ACC112 (cell line): ENCODE results near the gene LOXHD1.

Experiments
- H2AFZ ChIP-seq: fragments of 200-600 bp; sonication (generic); one replicate; pipeline ENCODE4 v1.6.0; 2017; ENCODE audit warnings: antibody characterized with exemption, low read length; ENCODE audit not compliant: unreplicated experiment
- H3K27ac ChIP-seq: fragments of 200-600 bp; sonication (generic); 2 replicates; pipeline ENCODE4 v1.5.1; 2014; ENCODE audit warnings: low read depth, mild to moderate bottlenecking, antibody characterized with exemption, low read length, moderate library complexity
- H3K27me3 ChIP-seq: fragments of 200-600 bp; sonication (generic); 2 replicates; pipeline ENCODE4 v1.6.1; 2014; ENCODE audit warnings: mild to moderate bottlenecking, antibody characterized with exemption, low read length, moderate library complexity, mixed read lengths; ENCODE audit not compliant: insufficient read depth
- H3K36me3 ChIP-seq: fragments of 200-600 bp; sonication (generic); 2 replicates; pipeline ENCODE4 v1.6.1; 2016; ENCODE audit warnings: mild to moderate bottlenecking, antibody characterized with exemption, low read length, moderate library complexity, mixed read lengths; ENCODE audit not compliant: insufficient read depth
- H3K4me1 ChIP-seq: fragments of 200-600 bp; sonication (generic); one replicate; pipeline ENCODE4 v1.6.1; 2016; ENCODE audit warnings: low read length, mixed read lengths; ENCODE audit not compliant: insufficient read depth, unreplicated experiment, control insufficient read depth
- H3K4me3 ChIP-seq: fragments of 200-600 bp; sonication (generic); 2 replicates; pipeline ENCODE4 v1.5.1; 2014; ENCODE audit warnings: mild to moderate bottlenecking, low read depth, low read length
- H3K79me2 ChIP-seq: fragments of 200-600 bp; sonication (generic); one replicate; pipeline ENCODE4 v1.6.0; 2016; ENCODE audit warnings: low read length; ENCODE audit not compliant: control insufficient read depth, unreplicated experiment, insufficient read depth

Gene LOXHD1

GRCh38 chr18:46480226-46480625 lies 176.8 kb downstream of the LOXHD1 start:
- Histone ChIP-seq H3K36me3 (no peaks in the 10 kb centered on the region), H3K79me2 (no peaks in the 10 kb centered on the region), H3K4me3 (no peak overlapping the region), H2AFZ (no peak overlapping the region), H3K27ac (no peak overlapping the region), H3K4me1 (no peaks in the 10 kb centered on the region), H3K27me3 (peaks cover 52% of the 10 kb centered on the region)

DNA sequence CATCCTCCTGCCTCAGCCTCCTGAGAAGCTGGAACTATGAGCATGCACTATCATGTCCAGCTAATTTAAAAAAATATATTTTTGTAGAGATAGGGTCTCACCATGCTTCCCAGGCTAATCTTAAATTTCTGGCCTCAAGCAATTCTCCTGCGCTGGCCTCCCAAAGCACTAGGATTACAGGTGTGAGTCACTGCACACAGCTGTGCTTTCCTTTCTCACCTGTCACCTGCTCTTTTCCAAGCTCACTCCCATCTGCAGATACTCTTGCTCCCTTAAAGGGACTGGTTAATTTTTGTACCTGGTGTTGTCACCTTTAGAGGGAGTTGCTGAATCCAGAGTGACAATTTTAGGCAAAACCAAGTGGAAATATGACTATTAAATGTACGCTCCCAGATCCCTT lies 178.2 kb downstream of the LOXHD1 start:
- no peaks in the 10 kb centered on the region for H3K4me1 ChIP-seq
- H3K27ac ChIP-seq: no peak overlapping the region
- no peak overlapping the region for H2AFZ ChIP-seq
- peaks cover 43% of the 10 kb centered on the region for H3K27me3 ChIP-seq
- H3K79me2 ChIP-seq: no peaks in the 10 kb centered on the region
- H3K4me3 ChIP-seq: no peak overlapping the region
- no peaks in the 10 kb centered on the region for H3K36me3 ChIP-seq

DNA sequence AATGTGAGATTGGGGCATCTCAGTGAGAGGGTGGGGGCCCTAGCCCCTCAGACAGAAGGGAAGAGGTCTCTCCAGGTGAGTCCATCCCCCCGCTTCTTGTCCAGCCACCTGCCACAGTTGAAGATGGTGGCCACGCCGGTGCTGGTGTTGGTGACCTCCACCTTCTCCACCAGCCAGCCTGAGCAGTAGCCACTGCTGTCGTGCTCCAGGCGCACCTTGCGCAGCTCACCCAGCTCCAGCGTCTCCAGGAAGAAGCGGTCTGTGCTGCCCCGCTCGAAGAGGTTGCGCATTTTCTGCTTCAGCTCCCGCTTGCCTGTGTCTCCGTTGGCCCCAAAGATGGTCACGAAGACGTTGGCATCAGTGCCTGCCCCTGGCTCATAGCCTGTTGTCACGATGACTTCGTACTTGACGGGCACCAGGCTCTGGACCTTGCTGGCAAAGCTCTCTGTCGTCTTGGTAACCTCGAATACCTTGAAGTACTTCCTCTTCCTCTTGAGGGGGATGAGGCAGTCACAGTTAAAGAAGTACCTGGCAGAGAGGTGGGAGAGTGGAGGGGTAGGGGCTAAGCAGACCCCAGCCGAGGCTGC lies 179.5 kb downstream of the LOXHD1 start:
- no peak overlapping the region for H3K27ac ChIP-seq
- H3K27me3 ChIP-seq: peaks cover 38% of the 10 kb centered on the region
- no peaks in the 10 kb centered on the region for H3K36me3 ChIP-seq
- H3K79me2 ChIP-seq: no peaks in the 10 kb centered on the region
- H3K4me3 ChIP-seq: no peak overlapping the region
- no peaks in the 10 kb centered on the region for H3K4me1 ChIP-seq
- H2AFZ ChIP-seq: no peak overlapping the region

DNA sequence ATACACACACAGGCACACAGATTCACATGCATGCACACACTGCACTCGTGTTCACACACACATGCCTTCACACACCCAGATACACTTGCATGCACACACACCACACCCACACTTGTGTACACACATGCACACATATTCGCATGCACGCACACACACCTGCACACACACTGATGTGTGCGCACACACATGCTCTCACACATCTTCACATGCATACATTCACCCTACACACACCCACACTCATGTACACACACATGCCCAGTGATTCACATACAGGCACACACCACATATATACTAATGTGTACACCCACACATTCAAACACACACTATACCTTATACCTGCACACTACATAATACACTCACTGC lies 181.6 kb downstream of the LOXHD1 start:
- Histone ChIP-seq H3K4me3 (no peak overlapping the region), H3K27ac (no peak overlapping the region), H3K4me1 (no peaks in the 10 kb centered on the region), H3K27me3 (peaks cover 36% of the 10 kb centered on the region), H3K79me2 (no peaks in the 10 kb centered on the region), H2AFZ (no peak overlapping the region), H3K36me3 (no peaks in the 10 kb centered on the region)

- Histone ChIP-seq H2AFZ (no peak overlapping the region), H3K4me3 (no peak overlapping the region), H3K27me3 (peaks cover 35% of the 10 kb centered on the region), H3K4me1 (no peaks in the 10 kb centered on the region), H3K79me2 (no peaks in the 10 kb centered on the region), H3K27ac (no peak overlapping the region), H3K36me3 (no peaks in the 10 kb centered on the region)
Observed at GRCh38 chr18:46474487-46475389, 182.3 kb downstream of the LOXHD1 start.

GRCh38 chr18:46471809-46472498 lies 185.1 kb downstream of the LOXHD1 start:
- Histone ChIP-seq H3K27ac (no peak overlapping the region), H3K4me1 (no peaks in the 10 kb centered on the region), H2AFZ (no peak overlapping the region), H3K79me2 (no peaks in the 10 kb centered on the region), H3K36me3 (no peaks in the 10 kb centered on the region), H3K4me3 (no peak overlapping the region), H3K27me3 (peaks cover 24% of the 10 kb centered on the region)

GRCh38 chr18:46470714-46471113 lies 186.3 kb downstream of the LOXHD1 start:
- no peak overlapping the region for H3K27ac ChIP-seq
- H2AFZ ChIP-seq: no peak overlapping the region
- no peak overlapping the region for H3K4me3 ChIP-seq
- no peaks in the 10 kb centered on the region for H3K79me2 ChIP-seq
- peaks cover 17% of the 10 kb centered on the region for H3K27me3 ChIP-seq
- no peaks in the 10 kb centered on the region for H3K36me3 ChIP-seq
- H3K4me1 ChIP-seq: no peaks in the 10 kb centered on the region

GRCh38 chr18:46469186-46469915 lies 187.7 kb downstream of the LOXHD1 start:
- H3K27ac ChIP-seq: no peak overlapping the region
- no peak overlapping the region for H2AFZ ChIP-seq
- H3K27me3 ChIP-seq: peaks cover 23% of the 10 kb centered on the region
- no peak overlapping the region for H3K4me3 ChIP-seq
- no peaks in the 10 kb centered on the region for H3K79me2 ChIP-seq
- no peaks in the 10 kb centered on the region for H3K4me1 ChIP-seq
- no peaks in the 10 kb centered on the region for H3K36me3 ChIP-seq

GRCh38 chr18:46468426-46469180 lies 188.4 kb downstream of the LOXHD1 start:
- Histone ChIP-seq H3K27me3 (peaks cover 30% of the 10 kb centered on the region), H3K27ac (no peak overlapping the region)

More at GRCh38 chr18:46468426-46469180, 188.4 kb downstream of the LOXHD1 start:
- Histone ChIP-seq H2AFZ (no peak overlapping the region), H3K79me2 (no peaks in the 10 kb centered on the region), H3K4me3 (no peak overlapping the region), H3K4me1 (no peaks in the 10 kb centered on the region), H3K36me3 (no peaks in the 10 kb centered on the region)
